B cell (primary cell): ENCODE data around the gene INHBE.

Experiments used
- EZH2 ChIP-seq: IDR thresholded peaks from 2 replicates; pipeline ENCODE4 v1.6.1; 2012; ENCODE audit warnings: borderline replicate concordance, low read depth, mild to moderate bottlenecking, moderate library complexity, low read length; ENCODE audit not compliant: insufficient read depth, poor library complexity, severe bottlenecking
- TF ChIP-seq, protein P1 (sequence below): fragments of 200-600 bp; IDR thresholded peaks from one replicate; pipeline ENCODE4 v1.8.0; 2022; ENCODE audit warnings: antibody characterized with exemption, mild to moderate bottlenecking

DNA sequence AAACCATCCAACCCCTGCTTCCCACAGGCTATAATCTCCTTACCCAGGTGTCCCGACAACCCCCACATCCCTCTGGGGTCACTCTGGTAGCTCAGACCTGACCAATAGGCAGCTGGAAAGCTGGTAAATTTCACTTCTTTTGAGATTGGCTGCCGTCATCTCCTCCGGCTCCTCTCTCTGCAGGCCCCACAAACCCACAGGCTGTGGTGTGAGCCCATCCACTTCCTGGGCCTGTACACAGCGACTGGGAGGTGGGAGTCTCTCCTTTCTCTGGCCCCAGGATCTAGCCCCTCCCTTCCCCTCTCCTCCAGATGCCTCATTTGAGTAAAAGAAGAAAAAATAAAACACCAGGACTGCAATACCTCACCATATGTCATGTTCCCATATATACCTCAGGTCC, 19.8 kb upstream of the INHBE start:
- TF ChIP-seq, protein P1, sequence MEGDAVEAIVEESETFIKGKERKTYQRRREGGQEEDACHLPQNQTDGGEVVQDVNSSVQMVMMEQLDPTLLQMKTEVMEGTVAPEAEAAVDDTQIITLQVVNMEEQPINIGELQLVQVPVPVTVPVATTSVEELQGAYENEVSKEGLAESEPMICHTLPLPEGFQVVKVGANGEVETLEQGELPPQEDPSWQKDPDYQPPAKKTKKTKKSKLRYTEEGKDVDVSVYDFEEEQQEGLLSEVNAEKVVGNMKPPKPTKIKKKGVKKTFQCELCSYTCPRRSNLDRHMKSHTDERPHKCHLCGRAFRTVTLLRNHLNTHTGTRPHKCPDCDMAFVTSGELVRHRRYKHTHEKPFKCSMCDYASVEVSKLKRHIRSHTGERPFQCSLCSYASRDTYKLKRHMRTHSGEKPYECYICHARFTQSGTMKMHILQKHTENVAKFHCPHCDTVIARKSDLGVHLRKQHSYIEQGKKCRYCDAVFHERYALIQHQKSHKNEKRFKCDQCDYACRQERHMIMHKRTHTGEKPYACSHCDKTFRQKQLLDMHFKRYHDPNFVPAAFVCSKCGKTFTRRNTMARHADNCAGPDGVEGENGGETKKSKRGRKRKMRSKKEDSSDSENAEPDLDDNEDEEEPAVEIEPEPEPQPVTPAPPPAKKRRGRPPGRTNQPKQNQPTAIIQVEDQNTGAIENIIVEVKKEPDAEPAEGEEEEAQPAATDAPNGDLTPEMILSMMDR = no peak
- no peak for TF ChIP-seq EZH2
